Measurements from ENCODE around the gene LCE5A. TPM values are rescaled to one million over a fixed set of nuclear protein-coding genes. Genes with fewer than 3 reads are reported as not detected.

Gene LCE5A
- total RNA-seq, 1 experiment from 2014 or later: not detected

DNA sequence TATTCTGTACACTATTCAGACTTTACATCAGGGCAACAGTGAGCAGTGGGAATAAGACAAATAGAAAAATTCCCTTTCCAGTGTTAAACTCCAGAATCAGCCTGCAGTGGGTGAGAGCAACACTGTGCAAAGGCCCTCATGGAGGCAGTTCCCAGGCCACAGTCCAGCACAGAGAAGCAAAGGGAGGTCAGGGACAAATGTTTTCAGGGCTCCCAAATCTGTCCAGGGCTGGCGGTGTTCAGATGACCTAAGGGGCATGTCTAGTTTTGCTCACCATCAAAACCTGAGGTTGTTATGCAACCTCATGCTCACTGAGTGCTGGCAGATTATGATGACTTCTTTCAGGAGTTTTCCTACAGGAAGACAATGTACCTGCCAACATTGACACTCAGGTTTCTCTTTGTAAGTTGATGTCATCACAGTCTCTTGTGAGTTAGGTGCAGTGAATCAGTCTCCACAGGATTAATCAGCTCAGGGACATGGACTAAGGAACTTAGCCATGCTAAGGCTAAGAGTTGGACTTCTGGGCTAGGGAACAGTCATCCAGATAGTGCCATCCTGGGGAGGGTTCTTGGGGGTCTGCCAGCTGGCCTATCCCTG lies 3.6 kb upstream of the LCE5A start:
- no peaks in the 10 kb centered on the region for H3K79me2 ChIP-seq (ENCODE audit: insufficient read depth, low read length)
- ATAC-seq (no peak), DNase-seq (ENCODE audit: low read depth, low spot score) (no peak)
- H3K27ac ChIP-seq (ENCODE audit: low read depth, low read length): no peak overlapping the region
- no peaks in the 10 kb centered on the region for H3K36me3 ChIP-seq (ENCODE audit: control insufficient read depth in 1 of 2, insufficient read depth in 2 of 2, low read length in 2 of 2)
- H4K20me1 ChIP-seq (ENCODE audit: insufficient read depth): no peaks in the 10 kb centered on the region
- CTCF ChIA-PET: no interaction called here
- no peak overlapping the region for H3K9ac ChIP-seq (ENCODE audit: low read length)
- no peak overlapping the region for H2AFZ ChIP-seq (ENCODE audit: low read depth, low read length, poor library complexity, severe bottlenecking)
- peaks cover 0 to 6% of the 10 kb centered on the region in 2 experiments; a peak in 1 of 4 replicates for H3K4me1 ChIP-seq (ENCODE audit: control insufficient read depth in 1 of 2, insufficient read depth in 2 of 2, low read length in 2 of 2)
- H3K4me3 ChIP-seq (replicated peaks in 1 of 2; ENCODE audit: low read depth in 1 of 2, low read length in 2 of 2): no peak overlapping the region
- TF ChIP-seq SIN3A (IDR thresholded peaks at IDR 0.05; ENCODE audit: low read depth) (no peak), EGR1 (IDR thresholded peaks at IDR 0.05; ENCODE audit: low read depth) (no peak), FOSL1 (IDR thresholded peaks at IDR 0.05; ENCODE audit: low read depth) (no peak), RAD21 (IDR thresholded peaks at IDR 0.05; ENCODE audit: low read depth) (no peak), ELF1 (IDR thresholded peaks at IDR 0.05; ENCODE audit: borderline replicate concordance, low read depth) (no peak), ZFX (IDR thresholded peaks at IDR 0.05) (no peak), ZNF274 (IDR thresholded peaks at IDR 0.05; ENCODE audit: low read depth, low read length) (no peak), CEBPB (IDR thresholded peaks at IDR 0.05; ENCODE audit: low read depth) (no peak), EZH2phosphoT487 (IDR thresholded peaks at IDR 0.05; ENCODE audit: borderline replicate concordance) (no peak), TCF7L2 (IDR thresholded peaks at IDR 0.05; ENCODE audit: borderline replicate concordance, extremely low read depth, insufficient read depth, insufficient read length) (no peak), YY1 (IDR thresholded peaks at IDR 0.05; ENCODE audit: extremely low read depth, insufficient replicate concordance, low read depth, low read length) (no peak), EZH2 (IDR thresholded peaks at IDR 0.05) (no peak), CBX3 (IDR thresholded peaks at IDR 0.05; ENCODE audit: low read depth) (no peak), SP1 (IDR thresholded peaks at IDR 0.05; ENCODE audit: low read depth) (no peak)
- TF ChIP-seq, protein P1, sequence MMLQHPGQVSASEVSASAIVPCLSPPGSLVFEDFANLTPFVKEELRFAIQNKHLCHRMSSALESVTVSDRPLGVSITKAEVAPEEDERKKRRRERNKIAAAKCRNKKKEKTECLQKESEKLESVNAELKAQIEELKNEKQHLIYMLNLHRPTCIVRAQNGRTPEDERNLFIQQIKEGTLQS (IDR thresholded peaks at IDR 0.05): no peak
- TF ChIP-seq, protein P2, sequence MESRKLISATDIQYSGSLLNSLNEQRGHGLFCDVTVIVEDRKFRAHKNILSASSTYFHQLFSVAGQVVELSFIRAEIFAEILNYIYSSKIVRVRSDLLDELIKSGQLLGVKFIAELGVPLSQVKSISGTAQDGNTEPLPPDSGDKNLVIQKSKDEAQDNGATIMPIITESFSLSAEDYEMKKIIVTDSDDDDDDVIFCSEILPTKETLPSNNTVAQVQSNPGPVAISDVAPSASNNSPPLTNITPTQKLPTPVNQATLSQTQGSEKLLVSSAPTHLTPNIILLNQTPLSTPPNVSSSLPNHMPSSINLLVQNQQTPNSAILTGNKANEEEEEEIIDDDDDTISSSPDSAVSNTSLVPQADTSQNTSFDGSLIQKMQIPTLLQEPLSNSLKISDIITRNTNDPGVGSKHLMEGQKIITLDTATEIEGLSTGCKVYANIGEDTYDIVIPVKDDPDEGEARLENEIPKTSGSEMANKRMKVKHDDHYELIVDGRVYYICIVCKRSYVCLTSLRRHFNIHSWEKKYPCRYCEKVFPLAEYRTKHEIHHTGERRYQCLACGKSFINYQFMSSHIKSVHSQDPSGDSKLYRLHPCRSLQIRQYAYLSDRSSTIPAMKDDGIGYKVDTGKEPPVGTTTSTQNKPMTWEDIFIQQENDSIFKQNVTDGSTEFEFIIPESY (IDR thresholded peaks at IDR 0.05; ENCODE audit: extremely low read depth, insufficient replicate concordance, low read length): no peak
- TF ChIP-seq, protein P3, sequence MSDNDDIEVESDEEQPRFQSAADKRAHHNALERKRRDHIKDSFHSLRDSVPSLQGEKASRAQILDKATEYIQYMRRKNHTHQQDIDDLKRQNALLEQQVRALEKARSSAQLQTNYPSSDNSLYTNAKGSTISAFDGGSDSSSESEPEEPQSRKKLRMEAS (IDR thresholded peaks at IDR 0.05): no peak
- no peaks in the 10 kb centered on the region for H3K9me3 ChIP-seq (ENCODE audit: control insufficient read depth in 1 of 2, insufficient read depth in 1 of 2, low read depth in 1 of 2, low read length in 2 of 2)
- H3K9me2 ChIP-seq (ENCODE audit: insufficient read depth): no peaks in the 10 kb centered on the region
- intact Hi-C loops (cut with micrococcal nuclease): no loop called here
- H3K27me3 ChIP-seq (ENCODE audit: insufficient read depth, low read length): no peaks in the 10 kb centered on the region
- H3K4me2 ChIP-seq (ENCODE audit: low read length): no peak overlapping the region
- POLR2A ChIA-PET: no interaction called here
- RAD21 ChIA-PET (ENCODE audit: low non-redundant PET in 1 of 2, low total read pairs in 2 of 2, uncharacterized antibody in 2 of 2, unreplicated experiment in 2 of 2): no interaction called here
- no TSS peak for BruUV-seq (replicated peaks)
